Bronchial epithelial cell (primary cell): ENCODE results near the gene KDM5B. TPM values are rescaled to one million over a fixed set of nuclear protein-coding genes. Genes with fewer than 3 reads are reported as not detected.
"Not testable (repeated sequence)": the region's sequence is repeated elsewhere in the genome, so short reads cannot be mapped to it uniquely, and the experiment has no call there.

Experiments used
- DNase-seq: peaks from one replicate; pipeline ENCODE4 v3.0.0-alpha.2; 2010; ENCODE audit warnings: low read depth
- FAIRE-seq: peaks from 2 replicates; lab custom pipeline; 2011; peaks lifted over from hg19 to GRCh38; lab: Jason Lieb, UNC
- H3K27me3 ChIP-seq: 2 replicates; pipeline ENCODE4 v1.5.1; 2011; ENCODE audit warnings: low read length; ENCODE audit not compliant: control insufficient read depth, insufficient read depth
- H3K36me3 ChIP-seq: 2 replicates; pipeline ENCODE4 v1.5.1; 2011; ENCODE audit warnings: low read length; ENCODE audit not compliant: control insufficient read depth, insufficient read depth
- H3K4me3 ChIP-seq: 2 replicates; pipeline ENCODE4 v1.5.1; 2011; ENCODE audit warnings: mild to moderate bottlenecking, low read depth, low read length, control low read depth
- CTCF ChIP-seq: IDR thresholded peaks from 2 replicates; pipeline ENCODE4 v1.5.1; 2011; ENCODE audit warnings: mild to moderate bottlenecking, moderate library complexity, low read length, control low read depth, inconsistent platforms; ENCODE audit not compliant: insufficient read depth, severe bottlenecking
- total RNA-seq: library from RNA; depleted of rRNA; stranded (reverse); fragments of >200 nt; gene quantifications from 2 replicates; pipeline ENCODE4 v1.2.1, GENCODE V29; 2014

KDM5B gene
- total RNA-seq, 1 donor from 2014 or later, result 74.0 TPM

GRCh38 chr1:202752774-202753173 is 55.4 kb downstream of the KDM5B start:
- H3K36me3 ChIP-seq, result peaks cover 22% of the 10 kb centered on the region
- FAIRE-seq (no peak), DNase-seq (no peak)
- no peak for TF ChIP-seq CTCF
- no peak overlapping the region for H3K4me3 ChIP-seq
- no peaks in the 10 kb centered on the region for H3K27me3 ChIP-seq

- FAIRE-seq (no peak), DNase-seq (no peak)
- Histone ChIP-seq H3K4me3 (no peak overlapping the region), H3K27me3 (no peaks in the 10 kb centered on the region), H3K36me3 (peaks cover 21% of the 10 kb centered on the region)
- no peak for TF ChIP-seq CTCF
Measured at GRCh38 chr1:202750761-202751160, 57.5 kb downstream of the KDM5B start.

GRCh38 chr1:202750024-202750423 is 58.2 kb downstream of the KDM5B start:
- Histone ChIP-seq H3K27me3 (no peaks in the 10 kb centered on the region), H3K4me3 (no peak overlapping the region), H3K36me3 (peaks cover 21% of the 10 kb centered on the region)
- TF ChIP-seq CTCF, result no peak
- FAIRE-seq (no peak), DNase-seq (no peak)

GRCh38 chr1:202745323-202745888 is 62.8 kb downstream of the KDM5B start:
- no peak for DNase-seq
- FAIRE-seq, result no peak
- no peak overlapping the region for H3K4me3 ChIP-seq
- H3K36me3 ChIP-seq, result peaks cover 25% of the 10 kb centered on the region
- no peak for TF ChIP-seq CTCF
- no peaks in the 10 kb centered on the region for H3K27me3 ChIP-seq

GRCh38 chr1:202744770-202745169 is 63.5 kb downstream of the KDM5B start:
- not testable (repeated sequence) for H3K27me3 ChIP-seq, FAIRE-seq, H3K4me3 ChIP-seq, DNase-seq
- H3K36me3 ChIP-seq, result peaks cover 24% of the 10 kb centered on the region

GRCh38 chr1:202742496-202742895 is 65.7 kb downstream of the KDM5B start:
- FAIRE-seq, result no peak
- no peaks in the 10 kb centered on the region for H3K27me3 ChIP-seq
- no peak overlapping the region for H3K4me3 ChIP-seq
- no peak for TF ChIP-seq CTCF
- H3K36me3 ChIP-seq, result peaks cover 20% of the 10 kb centered on the region
- DNase-seq, result no peak
